Heart right ventricle (tissue), 16 donors: Measurements from ENCODE around the gene CHIT1. TPM values are rescaled to one million over a fixed set of nuclear protein-coding genes. Genes with fewer than 3 reads are reported as not detected.
"Not testable (repeated sequence)": the region's sequence is repeated elsewhere in the genome, so short reads cannot be mapped to it uniquely, and the experiment has no call there.

Experiments
- ATAC-seq, 8 donors: fragments of 200-7000 bp; cut with Tn5 transposase; one replicate each; pipeline ENCODE4 v1.9.1; 2020; ENCODE audit warnings: mild to moderate bottlenecking in 8 of 8, moderate library complexity in 8 of 8, moderate number of reproducible peaks in 1 of 8
- DNase-seq, 2 donors: peaks; one replicate each; pipeline ENCODE4 v3.0.0-alpha.2; 2020
- H3K27ac ChIP-seq, 10 donors: fragments of 200-600 bp; sonication (generic) in 2 of 10; one replicate each; pipeline versions ENCODE4 v1.5.0 to v1.8.0; 2020 to 2022; ENCODE audit warnings: mild to moderate bottlenecking in 3 of 10
- H3K27me3 ChIP-seq, 7 donors: fragments of 200-600 bp; one replicate each; pipeline ENCODE4 v1.8.0; 2021 to 2022; ENCODE audit warnings: mild to moderate bottlenecking in 2 of 7
- H3K36me3 ChIP-seq, 9 donors: fragments of 200-600 bp; sonication (generic) in 1 of 9; one replicate each; pipeline versions ENCODE4 v1.5.0 to v1.8.0; 2020 to 2022; ENCODE audit warnings: mild to moderate bottlenecking in 2 of 9
- H3K4me1 ChIP-seq, 9 donors: fragments of 200-600 bp; sonication (generic) in 1 of 9; one replicate each; pipeline versions ENCODE4 v1.5.0 to v1.8.0; 2020 to 2022; ENCODE audit warnings: mild to moderate bottlenecking in 4 of 9
- H3K4me3 ChIP-seq, 10 donors: fragments of 200-600 bp; sonication (generic) in 2 of 10; one replicate each; pipeline versions ENCODE4 v1.5.0 to v1.8.0; 2020 to 2022; ENCODE audit warnings: mild to moderate bottlenecking in 7 of 10, moderate library complexity in 2 of 10
- H3K9me3 ChIP-seq, 11 donors: fragments of 200-600 bp in 10 of 11; sonication (generic) in 2 of 11; one replicate each; pipeline versions ENCODE4 v1.5.0 to v1.8.0; 2013 to 2022; ENCODE audit warnings: mild to moderate bottlenecking in 2 of 11, control low read depth in 1 of 11, moderate library complexity in 1 of 11
- WGBS, 2 donors: extraction: QIAGEN DNeasy Blood & Tissue Kit; methylation state at CpG; one replicate each; pipeline ENCODE4 v1.1.7; 2013; ENCODE audit warnings: inconsistent platforms in 1 of 2; 5-methylcytosine and 5-hydroxymethylcytosine counted together
- intact Hi-C, 10 donors: fragments of 100-400 bp; cut with DNase I; formaldehyde crosslinking; loops; one replicate each; pipeline versions ENCODE4 v1.11.1 to v1.14.2; 2022
- polyA plus RNA-seq, 2 donors: library from polyadenylated mRNA; stranded (reverse); fragments of 200-250 nt; gene quantifications; one replicate each; pipeline ENCODE4 v1.2.3, GENCODE V29; 2013
- total RNA-seq, 10 donors: library from RNA; stranded (reverse); fragmentation: NEBNext Ultra II Directional in 3 of 10; extraction: Animal tissue kit (Norgen Biotek cat#: 25700) in 3 of 10; gene quantifications; one replicate each; pipeline versions ENCODE4 v1.2.1 to v1.2.4, GENCODE V29; 2021 to 2023
- TF ChIP-seq, protein P1 (sequence below), 9 donors: fragments of 200-600 bp; sonication (generic) in 2 of 9; IDR thresholded peaks; one replicate each; pipeline versions ENCODE4 v1.5.0 to v1.8.0; 2021 to 2022; ENCODE audit warnings: antibody characterized with exemption in 9 of 9, mild to moderate bottlenecking in 5 of 9, moderate library complexity in 1 of 9
- donor health status: Arrhythmogenic right ventricular cardiomyopathy.
- donor health status: ischemic (EF 13 %, LVEDD 7.1; RV severe dilation, severe dysfunction).
- donor health status: healthy with polysubstance abuse.
- donor health status: DM: no; HTN: yes; CAD: no.
- donor health status: DM: no; HTN: no; CAD: no.
- donor health status: ischemic (EF 25% LVEDD 6.9; RV normal size, moderate dysfunction).
- donor health status: ischemic (EF 25% LVEDD 5.7; RV mildly dilated, moderate dysfunction).
- donor health status: healthy.
- donor health status: DM: yes; HTN: yes; CAD: no.
- donor health status: Ischemic cardiomyopathy.
- donor health status: ischemic (EF 35%, LVEDD 5.7; RV mildly dilated, moderate dysfunction).
- donor health status: nonischemic (EF 11% LVEDD 7.7; RV severe dilation, severe dysfunction).
- donor health status: DM: yes; HTN: yes; CAD: no.
- donor health status: PGD.
- donor health status: ischemic (EF 29% LVEDD 5.4; RV normal size, mild dysfunction).
- donor health status: nonischemic (EF 23%, LVEDD 6.1; RV moderate dilation, normal function).

CHIT1 gene
- total and polyA plus RNA-seq, 12 donors: 0.05 to 1.3 (median 0.28) TPM; not detected in 6

DNA sequence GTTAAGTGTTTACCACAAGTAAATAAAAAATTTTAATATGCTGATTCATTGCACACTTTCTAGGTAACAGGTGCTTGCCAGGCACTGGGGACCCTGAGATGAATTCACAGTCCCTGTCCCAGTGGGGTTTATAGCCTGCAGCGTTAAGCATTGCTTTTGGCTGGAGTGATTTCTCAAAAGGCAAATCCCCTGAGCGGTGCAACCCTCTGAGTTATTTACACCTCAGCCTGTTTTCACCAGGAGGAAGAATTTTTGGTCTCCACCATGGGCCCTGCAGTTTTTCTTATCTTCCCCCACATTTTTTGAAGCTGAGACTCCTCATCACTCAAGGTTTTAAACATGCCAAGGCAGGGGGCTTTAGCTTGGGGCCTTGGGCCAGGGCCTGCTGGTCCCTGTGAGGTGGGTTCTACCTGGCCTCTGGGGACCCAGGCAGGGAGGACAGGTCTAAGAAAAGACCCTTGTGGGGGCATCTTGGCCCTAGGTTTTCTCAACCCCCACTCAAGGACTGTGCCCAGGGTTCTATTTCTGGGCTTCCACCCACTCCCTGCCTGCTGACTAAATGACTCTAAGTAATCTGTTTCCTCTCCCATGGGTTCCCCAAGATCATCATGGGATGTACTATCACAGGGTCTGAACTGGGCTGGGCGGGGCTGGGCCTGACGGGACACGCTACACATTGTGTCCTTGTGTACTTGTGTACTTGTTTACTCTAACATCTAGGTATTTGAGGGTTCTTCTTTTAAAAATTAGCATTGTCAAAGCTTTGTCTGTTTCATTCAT is 10.2 kb upstream of the CHIT1 start:
- peaks cover 0 to 25% (median 4%) of the 10 kb centered on the region in 7 donors for H3K27me3 ChIP-seq
- TF ChIP-seq, protein P1, sequence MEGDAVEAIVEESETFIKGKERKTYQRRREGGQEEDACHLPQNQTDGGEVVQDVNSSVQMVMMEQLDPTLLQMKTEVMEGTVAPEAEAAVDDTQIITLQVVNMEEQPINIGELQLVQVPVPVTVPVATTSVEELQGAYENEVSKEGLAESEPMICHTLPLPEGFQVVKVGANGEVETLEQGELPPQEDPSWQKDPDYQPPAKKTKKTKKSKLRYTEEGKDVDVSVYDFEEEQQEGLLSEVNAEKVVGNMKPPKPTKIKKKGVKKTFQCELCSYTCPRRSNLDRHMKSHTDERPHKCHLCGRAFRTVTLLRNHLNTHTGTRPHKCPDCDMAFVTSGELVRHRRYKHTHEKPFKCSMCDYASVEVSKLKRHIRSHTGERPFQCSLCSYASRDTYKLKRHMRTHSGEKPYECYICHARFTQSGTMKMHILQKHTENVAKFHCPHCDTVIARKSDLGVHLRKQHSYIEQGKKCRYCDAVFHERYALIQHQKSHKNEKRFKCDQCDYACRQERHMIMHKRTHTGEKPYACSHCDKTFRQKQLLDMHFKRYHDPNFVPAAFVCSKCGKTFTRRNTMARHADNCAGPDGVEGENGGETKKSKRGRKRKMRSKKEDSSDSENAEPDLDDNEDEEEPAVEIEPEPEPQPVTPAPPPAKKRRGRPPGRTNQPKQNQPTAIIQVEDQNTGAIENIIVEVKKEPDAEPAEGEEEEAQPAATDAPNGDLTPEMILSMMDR (IDR thresholded peaks at IDR 0.05): no peak
- H3K9me3 ChIP-seq: peaks cover 0 to 18% (median 10%) of the 10 kb centered on the region in 11 donors
- H3K4me1 ChIP-seq: no peaks in the 10 kb centered on the region
- DNase-seq: no peak
- no peak for ATAC-seq
- intact Hi-C loops: no loop called here
- H3K36me3 ChIP-seq: no peaks in the 10 kb centered on the region
- H3K27ac ChIP-seq: no peak overlapping the region
- H3K4me3 ChIP-seq: no peak overlapping the region
- WGBS, 2 donors: 58 to 61% methylated on average over 5 of the region's 5 CpGs

DNA sequence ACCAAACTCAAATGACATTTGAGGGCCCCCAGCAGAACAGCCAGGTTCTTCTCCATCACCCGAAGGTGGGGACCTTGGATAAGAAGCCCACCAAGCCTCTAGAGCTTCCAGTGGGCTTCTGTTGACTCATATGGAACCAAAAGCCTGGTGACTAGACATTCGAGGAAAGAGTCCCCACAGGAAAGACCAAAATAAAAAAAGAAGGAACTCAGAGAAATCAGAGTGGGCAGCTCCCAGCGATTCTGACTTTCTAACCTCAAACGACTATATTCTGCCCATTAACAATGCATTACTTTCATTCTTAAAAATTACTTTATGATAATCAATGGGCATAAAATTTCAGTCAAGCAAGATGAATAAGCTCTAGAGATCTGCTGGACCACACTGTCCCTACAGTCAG is 9.6 kb upstream of the CHIT1 start:
- no peaks in the 10 kb centered on the region for H3K4me1 ChIP-seq
- H3K36me3 ChIP-seq: no peaks in the 10 kb centered on the region
- TF ChIP-seq, protein P1 (IDR thresholded peaks at IDR 0.05): no peak
- H3K27ac ChIP-seq: no peak overlapping the region
- DNase-seq: no peak
- peaks cover 0 to 25% (median 4%) of the 10 kb centered on the region in 7 donors for H3K27me3 ChIP-seq
- no peak for ATAC-seq
- H3K4me3 ChIP-seq: no peak overlapping the region
- 63 to 75% methylated on average over 4 of the region's 4 CpGs for WGBS, 2 donors
- H3K9me3 ChIP-seq: peaks cover 0 to 24% (median 11%) of the 10 kb centered on the region in 11 donors
- intact Hi-C loops: no loop called here

DNA sequence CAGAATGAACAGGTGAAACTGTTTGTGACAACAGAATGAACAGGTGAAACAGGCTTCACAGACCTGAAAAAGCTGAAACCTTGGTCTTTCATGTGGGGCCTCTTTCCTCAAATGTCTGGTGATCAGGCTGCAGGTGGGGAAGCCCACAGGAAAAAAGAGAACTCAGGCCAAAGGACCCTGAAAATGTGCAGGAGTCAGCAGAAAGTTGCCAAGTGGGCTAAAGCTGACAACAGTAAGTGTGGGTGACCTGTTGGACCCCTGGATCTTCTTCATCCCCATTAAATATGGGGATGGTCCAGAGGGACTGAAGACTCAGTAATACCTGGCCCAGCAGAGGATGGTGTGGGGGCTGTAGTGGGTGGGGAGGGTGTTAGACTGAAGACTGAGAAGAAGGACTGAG is 9.1 kb upstream of the CHIT1 start:
- peaks cover 0 to 21% (median 7%) of the 10 kb centered on the region in 7 donors for H3K27me3 ChIP-seq
- ATAC-seq (no peak), DNase-seq (no peak)
- H3K4me1 ChIP-seq: no peaks in the 10 kb centered on the region
- H3K36me3 ChIP-seq: no peaks in the 10 kb centered on the region
- no peak overlapping the region for H3K27ac ChIP-seq
- peaks cover 0 to 26% (median 11%) of the 10 kb centered on the region in 11 donors for H3K9me3 ChIP-seq
- TF ChIP-seq, protein P1 (IDR thresholded peaks at IDR 0.05): no peak
- H3K4me3 ChIP-seq: no peak overlapping the region
- intact Hi-C loops: no loop called here

DNA sequence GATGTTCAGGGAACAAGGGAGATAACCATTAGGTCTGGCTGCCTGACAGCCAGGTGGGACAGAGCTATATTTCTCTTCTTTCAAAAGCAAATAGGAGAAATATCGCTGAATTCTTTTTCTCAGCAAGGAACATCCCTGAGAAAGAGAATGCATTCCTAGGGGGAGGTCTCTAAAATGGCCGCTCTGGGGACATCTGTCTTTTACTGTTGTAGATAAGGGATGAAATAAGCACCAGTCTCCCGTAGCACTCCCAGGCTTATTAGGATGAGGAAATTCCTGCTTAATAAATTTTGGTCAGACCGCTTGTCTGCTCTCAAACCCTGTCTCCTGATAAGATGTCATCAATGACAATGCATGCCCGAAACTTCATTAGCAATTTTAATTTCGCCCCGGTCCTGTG is 5.4 kb upstream of the CHIT1 start:
- Histone ChIP-seq H3K9me3 (peaks cover 0 to 26% (median 11%) of the 10 kb centered on the region in 11 donors), H3K27me3 (peaks cover 0 to 22% (median 11%) of the 10 kb centered on the region in 7 donors)
- DNase-seq, H3K36me3 ChIP-seq, H3K27ac ChIP-seq, ATAC-seq, intact Hi-C loops, H3K4me3 ChIP-seq, H3K4me1 ChIP-seq: not testable (repeated sequence)
- 86 to 90% methylated on average over 7 of the region's 7 CpGs for WGBS, 2 donors

DNA sequence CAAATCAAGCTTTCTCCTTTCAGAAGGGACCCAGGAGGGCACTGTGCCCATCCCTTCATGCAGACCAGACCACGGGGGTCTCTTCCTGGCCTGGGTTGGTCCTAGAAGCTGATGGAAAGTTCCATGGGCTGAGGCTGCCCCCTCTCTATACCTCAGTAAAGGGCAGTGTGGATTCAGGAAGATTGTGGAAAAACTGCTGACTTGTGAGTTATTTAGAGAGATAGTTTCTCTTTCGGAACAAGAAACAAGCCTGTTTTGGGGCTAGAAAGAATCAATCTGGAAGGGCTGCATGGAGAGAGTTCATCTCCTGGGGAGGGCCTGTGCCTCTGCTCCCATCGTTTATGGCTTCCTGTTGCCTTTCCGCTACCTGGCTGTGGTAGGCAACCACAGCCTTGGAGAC is 803 bp downstream of the CHIT1 start:
- TF ChIP-seq, protein P1 (IDR thresholded peaks at IDR 0.05): no peak
- no peaks in the 10 kb centered on the region for H3K9me3 ChIP-seq
- no peak overlapping the region for H3K27ac ChIP-seq
- 73 to 74% methylated on average over 4 of the region's 4 CpGs for WGBS, 2 donors
- DNase-seq (no peak), ATAC-seq (no peak)
- intact Hi-C loops: no loop called here
- H3K36me3 ChIP-seq: no peaks in the 10 kb centered on the region
- peaks cover 0 to 34% (median 17%) of the 10 kb centered on the region in 7 donors for H3K27me3 ChIP-seq
- no peaks in the 10 kb centered on the region for H3K4me1 ChIP-seq
- H3K4me3 ChIP-seq: no peak overlapping the region
